ENCODE measurements around the gene CEP20.

Gene CEP20

DNA sequence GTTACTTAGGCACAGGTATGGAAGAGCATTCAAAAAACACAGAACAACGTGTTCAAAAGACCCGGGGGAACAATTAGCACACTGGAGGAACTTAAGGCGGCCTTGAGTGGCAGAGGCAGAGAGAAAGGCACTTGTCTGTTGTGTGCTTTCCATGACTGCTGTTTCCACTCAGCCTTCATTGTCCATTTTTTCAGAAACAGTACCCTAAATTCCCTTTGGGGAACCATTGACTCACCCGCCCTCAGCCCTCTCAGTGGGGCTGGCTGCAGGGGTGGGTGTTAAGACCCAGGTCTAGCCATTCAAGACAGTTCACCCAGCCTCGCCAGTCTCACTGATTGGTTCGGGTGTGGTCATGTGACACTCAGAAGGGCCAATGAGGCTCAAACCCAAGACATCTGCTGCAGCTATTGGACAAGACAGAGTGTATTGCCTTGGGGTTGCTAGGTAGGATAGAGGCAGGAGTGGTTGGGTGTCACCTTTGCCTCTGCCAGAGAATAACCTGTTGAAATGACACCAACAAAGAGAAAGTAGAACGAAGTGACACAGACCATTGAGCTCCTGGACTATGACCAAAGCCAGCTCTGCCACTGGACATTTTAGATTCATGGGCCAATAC lies 19.6 kb upstream of the CEP20 start:
- H3K27ac ChIP-seq (ENCODE audit: low read length) = no peak overlapping the region
- H3K4me2 ChIP-seq (ENCODE audit: low read depth, low read length) = no peak overlapping the region
- no peak for TF ChIP-seq EZH2phosphoT487 (IDR thresholded peaks at IDR 0.05; ENCODE audit: low read length)
- TF ChIP-seq, protein P1, sequence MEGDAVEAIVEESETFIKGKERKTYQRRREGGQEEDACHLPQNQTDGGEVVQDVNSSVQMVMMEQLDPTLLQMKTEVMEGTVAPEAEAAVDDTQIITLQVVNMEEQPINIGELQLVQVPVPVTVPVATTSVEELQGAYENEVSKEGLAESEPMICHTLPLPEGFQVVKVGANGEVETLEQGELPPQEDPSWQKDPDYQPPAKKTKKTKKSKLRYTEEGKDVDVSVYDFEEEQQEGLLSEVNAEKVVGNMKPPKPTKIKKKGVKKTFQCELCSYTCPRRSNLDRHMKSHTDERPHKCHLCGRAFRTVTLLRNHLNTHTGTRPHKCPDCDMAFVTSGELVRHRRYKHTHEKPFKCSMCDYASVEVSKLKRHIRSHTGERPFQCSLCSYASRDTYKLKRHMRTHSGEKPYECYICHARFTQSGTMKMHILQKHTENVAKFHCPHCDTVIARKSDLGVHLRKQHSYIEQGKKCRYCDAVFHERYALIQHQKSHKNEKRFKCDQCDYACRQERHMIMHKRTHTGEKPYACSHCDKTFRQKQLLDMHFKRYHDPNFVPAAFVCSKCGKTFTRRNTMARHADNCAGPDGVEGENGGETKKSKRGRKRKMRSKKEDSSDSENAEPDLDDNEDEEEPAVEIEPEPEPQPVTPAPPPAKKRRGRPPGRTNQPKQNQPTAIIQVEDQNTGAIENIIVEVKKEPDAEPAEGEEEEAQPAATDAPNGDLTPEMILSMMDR (IDR thresholded peaks at IDR 0.05; ENCODE audit: low read length) = no peak
- TF ChIP-seq EZH2 (optimal IDR thresholded peaks at IDR 0.05; ENCODE audit: low read depth, low read length) = no peak
- H3K9ac ChIP-seq (ENCODE audit: low read length) = no peak overlapping the region
- peak; percentile 67 for DNase-seq
- H4K20me1 ChIP-seq (ENCODE audit: insufficient read depth, low read length) = no peaks in the 10 kb centered on the region
- H3K36me3 ChIP-seq (replicated peaks; ENCODE audit: insufficient read depth, low read length) = no peaks in the 10 kb centered on the region
- no peaks in the 10 kb centered on the region for H3F3A ChIP-seq (ENCODE audit: insufficient read depth, low read length)
- H2AFZ ChIP-seq (ENCODE audit: low read length) = peak overlapping the region; percentile 51; the same call in 1 of the 2 replicates
- no peaks in the 10 kb centered on the region for H3K9me3 ChIP-seq (replicated peaks; ENCODE audit: insufficient read depth, low read length)
- H3K9me2 ChIP-seq (replicated peaks; ENCODE audit: insufficient read depth, low read length) = no peaks in the 10 kb centered on the region
- H3K27me3 ChIP-seq (replicated peaks; ENCODE audit: insufficient read depth, low read length) = no peaks in the 10 kb centered on the region
- no peaks in the 10 kb centered on the region for H3K79me2 ChIP-seq (ENCODE audit: low read length)
- no peak overlapping the region for H3K4me3 ChIP-seq (ENCODE audit: low read length)
- H3K4me1 ChIP-seq (ENCODE audit: low read length) = no peaks in the 10 kb centered on the region

DNA sequence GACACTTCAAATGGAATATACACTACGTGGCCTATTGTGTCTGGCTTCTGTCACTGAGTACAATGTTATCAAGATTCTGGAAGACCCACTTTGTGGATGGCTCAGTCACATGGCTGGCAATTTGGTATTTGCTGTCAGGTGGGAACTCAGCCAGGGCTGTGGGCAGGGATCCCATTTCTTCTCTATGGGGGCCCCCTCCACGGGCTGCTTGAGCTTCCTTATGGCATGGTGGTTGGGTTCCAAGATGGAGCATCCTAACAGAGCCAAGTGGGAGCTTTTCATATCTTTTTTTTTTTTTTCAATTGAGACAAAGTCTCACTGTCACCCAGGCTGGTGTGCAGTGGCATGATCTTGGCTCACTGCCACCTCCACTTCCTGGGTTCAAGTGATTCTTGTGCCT lies 18.0 kb upstream of the CEP20 start:
- Histone ChIP-seq H3K27me3 (replicated peaks; ENCODE audit: insufficient read depth, low read length) (no peaks in the 10 kb centered on the region), H3F3A (ENCODE audit: insufficient read depth, low read length) (no peaks in the 10 kb centered on the region), H3K79me2 (ENCODE audit: low read length) (no peaks in the 10 kb centered on the region), H3K27ac (ENCODE audit: low read length) (no peak overlapping the region), H4K20me1 (ENCODE audit: insufficient read depth, low read length) (no peaks in the 10 kb centered on the region), H3K36me3 (replicated peaks; ENCODE audit: insufficient read depth, low read length) (no peaks in the 10 kb centered on the region), H3K9ac (ENCODE audit: low read length) (no peak overlapping the region), H3K4me3 (ENCODE audit: low read length) (no peak overlapping the region), H2AFZ (ENCODE audit: low read length) (no peak overlapping the region), H3K4me2 (ENCODE audit: low read depth, low read length) (no peak overlapping the region), H3K4me1 (ENCODE audit: low read length) (no peaks in the 10 kb centered on the region), H3K9me3 (replicated peaks; ENCODE audit: insufficient read depth, low read length) (no peaks in the 10 kb centered on the region), H3K9me2 (replicated peaks; ENCODE audit: insufficient read depth, low read length) (no peaks in the 10 kb centered on the region)
- TF ChIP-seq EZH2phosphoT487 (IDR thresholded peaks at IDR 0.05; ENCODE audit: low read length) (no peak), EZH2 (optimal IDR thresholded peaks at IDR 0.05; ENCODE audit: low read depth, low read length) (no peak)
- TF ChIP-seq, protein P1 (IDR thresholded peaks at IDR 0.05; ENCODE audit: low read length) = no peak
- no peak for DNase-seq

DNA sequence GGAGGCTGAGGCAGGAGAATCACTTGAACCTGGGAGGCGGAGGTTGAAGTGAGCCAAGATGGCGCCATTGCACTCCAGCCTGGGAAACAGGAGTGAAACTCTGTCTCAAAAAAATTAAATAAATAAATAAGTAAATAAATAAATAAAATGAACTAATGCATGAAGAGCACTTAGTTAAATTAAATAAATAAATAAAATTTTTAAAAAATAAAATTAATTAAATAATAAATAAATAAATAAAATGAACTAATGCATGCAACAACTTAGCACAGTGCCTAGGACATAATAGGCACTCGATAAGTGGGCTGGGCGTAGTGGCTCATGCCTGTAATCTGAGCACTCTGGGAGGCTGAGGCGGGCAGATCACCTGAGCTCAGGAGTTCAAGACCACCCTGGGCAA lies 15.6 kb upstream of the CEP20 start:
- no peak for DNase-seq
- H3K9me3 ChIP-seq (replicated peaks; ENCODE audit: insufficient read depth, low read length) = no peaks in the 10 kb centered on the region
- H2AFZ ChIP-seq (ENCODE audit: low read length) = no peak overlapping the region
- H3K4me2 ChIP-seq (ENCODE audit: low read depth, low read length) = no peak overlapping the region
- no peaks in the 10 kb centered on the region for H3K36me3 ChIP-seq (replicated peaks; ENCODE audit: insufficient read depth, low read length)
- no peaks in the 10 kb centered on the region for H3K27me3 ChIP-seq (replicated peaks; ENCODE audit: insufficient read depth, low read length)
- H3K27ac ChIP-seq (ENCODE audit: low read length) = no peak overlapping the region
- H3F3A ChIP-seq (ENCODE audit: insufficient read depth, low read length) = no peaks in the 10 kb centered on the region; the same call in 1 of the 2 replicates
- TF ChIP-seq EZH2phosphoT487 (IDR thresholded peaks at IDR 0.05; ENCODE audit: low read length) = no peak
- H3K79me2 ChIP-seq (ENCODE audit: low read length) = no peaks in the 10 kb centered on the region
- H4K20me1 ChIP-seq (ENCODE audit: insufficient read depth, low read length) = no peaks in the 10 kb centered on the region
- no peaks in the 10 kb centered on the region for H3K9me2 ChIP-seq (replicated peaks; ENCODE audit: insufficient read depth, low read length)
- no peak overlapping the region for H3K4me3 ChIP-seq (ENCODE audit: low read length)
- H3K9ac ChIP-seq (ENCODE audit: low read length) = no peak overlapping the region
- peaks cover 7% of the 10 kb centered on the region for H3K4me1 ChIP-seq (ENCODE audit: low read length)

DNA sequence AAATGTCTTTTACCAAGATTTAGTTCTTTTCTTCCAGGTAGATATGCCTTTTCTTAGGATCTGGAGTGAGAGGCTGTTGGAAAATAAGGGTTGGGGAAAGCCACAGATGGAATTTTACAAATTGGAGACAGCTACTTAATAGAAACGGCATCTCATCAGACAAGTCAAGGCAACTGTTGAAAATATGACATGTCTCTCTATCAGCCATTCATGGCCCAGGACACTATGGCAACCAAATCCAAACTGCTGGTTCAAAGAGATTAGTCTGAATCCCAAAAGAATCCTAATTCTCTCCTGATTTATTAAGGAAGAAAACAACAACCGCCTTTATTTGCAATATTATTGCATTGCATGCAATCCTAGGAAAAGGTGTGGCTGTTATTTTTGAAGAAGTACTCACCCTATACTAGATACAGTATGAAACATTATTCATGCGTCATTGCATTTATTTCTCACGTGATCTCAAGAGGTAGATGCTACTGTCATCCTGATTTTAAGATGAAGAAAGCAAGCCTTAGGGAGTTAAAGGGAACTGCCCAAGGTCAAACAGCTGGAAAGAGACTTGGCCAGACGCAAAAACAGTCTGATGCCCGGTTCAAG lies 12.6 kb upstream of the CEP20 start:
- Histone ChIP-seq H2AFZ (ENCODE audit: low read length) (no peak overlapping the region), H3K9ac (ENCODE audit: low read length) (no peak overlapping the region)
- DNase-seq = no peak

More for the DNA sequence above, 12.6 kb upstream of the CEP20 start:
- no peaks in the 10 kb centered on the region for H3K9me3 ChIP-seq (replicated peaks; ENCODE audit: insufficient read depth, low read length)
- no peak overlapping the region for H3K4me3 ChIP-seq (ENCODE audit: low read length)
- no peaks in the 10 kb centered on the region for H4K20me1 ChIP-seq (ENCODE audit: insufficient read depth, low read length)
- H3K79me2 ChIP-seq (ENCODE audit: low read length) = no peaks in the 10 kb centered on the region
- H3K4me2 ChIP-seq (ENCODE audit: low read depth, low read length) = no peak overlapping the region
- H3K27me3 ChIP-seq (replicated peaks; ENCODE audit: insufficient read depth, low read length) = no peaks in the 10 kb centered on the region
- peaks cover 22% of the 10 kb centered on the region for H3K4me1 ChIP-seq (ENCODE audit: low read length)
- no peak overlapping the region for H3K27ac ChIP-seq (ENCODE audit: low read length)
- no peak for TF ChIP-seq EZH2phosphoT487 (IDR thresholded peaks at IDR 0.05; ENCODE audit: low read length)
- TF ChIP-seq EZH2 (optimal IDR thresholded peaks at IDR 0.05; ENCODE audit: low read depth, low read length) = no peak
- TF ChIP-seq, protein P1 (IDR thresholded peaks at IDR 0.05; ENCODE audit: low read length) = no peak
- H3F3A ChIP-seq (ENCODE audit: insufficient read depth, low read length) = peaks cover 5% of the 10 kb centered on the region
- no peaks in the 10 kb centered on the region for H3K36me3 ChIP-seq (replicated peaks; ENCODE audit: insufficient read depth, low read length)
- no peaks in the 10 kb centered on the region for H3K9me2 ChIP-seq (replicated peaks; ENCODE audit: insufficient read depth, low read length)

All from MM.1S (cell line).